HG02588 (cell line): Measurements from ENCODE around the gene HEPN1.
A peak's percentile ranks its signal among the peaks of the same experiment; 100 is the strongest.
"Not testable (repeated sequence)": the region's sequence is repeated elsewhere in the genome, so short reads cannot be mapped to it uniquely, and the experiment has no call there.

ENCODE experiments used
- ATAC-seq: cut with Tn5 transposase; IDR thresholded peaks from one replicate; pipeline ENCODE4 v1.9.1; 2021; ENCODE audit warnings: mild to moderate bottlenecking, moderate library complexity; ENCODE audit not compliant: unreplicated experiment

HEPN1 gene

DNA sequence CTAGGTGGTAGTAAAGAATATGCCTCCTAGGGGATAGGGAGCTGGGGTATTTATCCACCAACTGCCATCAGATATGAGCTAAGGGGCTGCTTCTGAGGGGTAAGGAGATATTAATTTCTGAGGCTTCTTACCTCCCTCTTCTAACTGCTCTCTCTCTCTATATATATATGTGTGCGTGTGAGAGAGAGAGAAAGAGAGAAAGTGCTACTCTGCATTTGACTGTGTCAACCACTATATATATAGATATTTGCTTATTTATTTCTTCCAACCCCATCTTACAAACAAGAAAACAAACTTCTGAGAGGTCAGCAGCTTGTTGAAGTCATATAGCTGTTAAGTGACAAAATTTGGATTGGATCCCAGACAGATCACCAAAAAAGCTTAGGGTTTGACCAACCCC lies 22.7 kb downstream of the HEPN1 start:
- no peak for ATAC-seq

DNA sequence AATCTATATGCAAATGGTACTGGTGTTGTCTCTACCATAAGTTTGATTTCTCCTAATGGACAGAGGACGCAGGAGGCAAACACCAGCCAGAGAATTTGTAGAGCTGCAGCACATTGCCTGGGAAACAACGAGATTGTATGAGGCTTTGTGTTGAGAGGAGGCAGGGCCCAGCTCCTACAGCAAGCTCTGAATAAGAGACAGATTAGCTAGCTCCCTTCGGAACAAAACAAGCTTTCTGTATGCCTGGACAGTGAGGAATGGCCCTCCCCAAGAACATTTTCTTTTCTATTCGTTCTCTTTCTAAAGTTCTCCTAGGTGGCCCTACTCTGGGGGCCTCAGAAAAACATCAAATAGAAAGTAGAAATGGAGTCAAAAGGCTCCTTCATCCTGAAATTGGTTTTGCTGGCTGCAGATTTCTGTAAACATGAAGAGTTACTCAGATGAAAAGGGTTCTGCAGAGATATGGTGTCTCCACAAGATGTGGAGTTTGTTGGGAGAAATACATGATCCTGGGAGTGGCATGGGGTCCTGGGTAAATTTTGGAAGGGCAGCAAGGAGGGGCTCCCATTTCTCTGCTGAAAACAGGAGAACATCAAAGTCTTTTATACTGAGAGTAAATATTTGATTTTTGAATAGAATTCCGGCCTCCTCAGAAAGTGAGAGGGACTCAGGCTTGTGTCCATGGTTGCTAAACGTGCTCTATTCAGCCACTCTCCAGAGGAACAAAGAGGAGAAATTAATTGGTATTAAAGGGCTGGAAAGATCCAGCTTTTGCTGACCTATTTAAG lies 23.6 kb downstream of the HEPN1 start:
- no peak for ATAC-seq

DNA sequence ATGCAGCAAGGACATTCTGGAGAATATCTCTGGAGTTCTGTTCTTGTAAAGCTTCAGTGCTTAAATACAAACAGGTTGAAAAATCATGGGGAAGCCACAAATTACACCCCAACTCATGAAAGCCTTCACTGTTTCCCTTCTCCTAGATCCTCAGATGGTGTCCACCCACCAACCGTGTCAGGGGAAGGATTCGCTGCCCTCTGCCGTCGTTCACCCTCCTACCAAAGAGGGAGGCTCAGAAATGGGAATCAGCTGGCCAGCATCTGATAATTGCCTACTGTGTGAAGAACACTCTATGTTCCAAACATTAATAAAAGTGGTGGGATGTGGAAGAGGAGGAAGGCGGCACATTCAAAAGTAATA lies 24.2 kb downstream of the HEPN1 start:
- ATAC-seq = no peak

DNA sequence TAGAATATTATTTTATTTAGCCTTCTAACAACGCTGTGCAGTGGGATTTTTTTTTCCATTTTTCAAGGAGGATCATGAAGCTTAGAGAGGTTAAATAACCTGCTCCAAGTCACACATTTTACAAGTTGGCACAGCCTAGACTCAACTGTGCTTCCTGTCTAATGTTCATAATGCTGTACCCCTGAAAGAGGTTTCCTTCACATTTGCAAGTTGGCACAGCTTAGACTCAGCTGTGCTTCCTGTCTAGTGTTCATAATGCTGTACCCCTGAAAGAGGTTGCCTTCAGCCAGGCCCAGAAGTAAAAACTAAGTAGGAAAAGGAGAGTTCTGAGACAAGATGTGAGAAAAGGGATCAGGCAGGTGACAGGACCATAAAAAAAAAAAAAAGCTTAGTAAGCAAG lies 24.7 kb downstream of the HEPN1 start:
- no peak for ATAC-seq

DNA sequence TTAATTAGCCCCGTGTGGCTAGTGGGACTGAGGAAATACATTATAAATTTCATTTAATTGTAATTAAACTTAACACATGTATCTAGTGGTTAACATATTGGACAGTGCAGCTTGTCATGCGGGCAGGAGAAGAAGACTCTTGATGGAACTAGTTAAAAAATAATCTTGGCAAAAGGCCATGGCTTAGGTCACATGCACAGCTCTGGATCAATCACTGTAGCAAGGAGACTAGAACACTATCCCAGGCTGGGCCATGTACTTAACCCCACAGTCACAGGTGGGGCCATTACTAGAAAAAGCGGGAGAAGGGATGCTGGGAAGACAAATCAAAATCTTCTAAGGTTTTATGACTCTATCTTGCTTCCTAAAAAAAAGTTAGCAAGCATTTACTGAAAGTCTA lies 25.5 kb downstream of the HEPN1 start:
- no peak for ATAC-seq

DNA sequence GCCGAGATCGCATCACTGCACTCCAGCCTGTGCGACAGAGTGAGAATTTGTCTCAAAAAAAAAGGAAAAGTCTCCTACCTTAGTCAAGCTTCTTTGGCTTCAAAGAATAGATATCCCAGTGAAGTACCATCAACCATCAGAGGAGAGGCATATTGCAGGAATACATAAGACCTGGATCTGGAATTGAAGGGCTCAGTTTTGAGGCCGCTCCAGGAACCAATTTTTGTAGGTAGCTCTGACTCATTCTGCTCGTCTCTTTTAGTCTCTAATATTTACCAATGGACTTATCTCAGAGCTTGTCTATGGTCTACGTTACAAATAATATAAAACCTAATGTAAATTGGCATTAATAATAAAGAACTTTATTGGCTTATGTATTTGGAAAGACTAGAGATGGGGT lies 26.8 kb downstream of the HEPN1 start:
- no peak for ATAC-seq

DNA sequence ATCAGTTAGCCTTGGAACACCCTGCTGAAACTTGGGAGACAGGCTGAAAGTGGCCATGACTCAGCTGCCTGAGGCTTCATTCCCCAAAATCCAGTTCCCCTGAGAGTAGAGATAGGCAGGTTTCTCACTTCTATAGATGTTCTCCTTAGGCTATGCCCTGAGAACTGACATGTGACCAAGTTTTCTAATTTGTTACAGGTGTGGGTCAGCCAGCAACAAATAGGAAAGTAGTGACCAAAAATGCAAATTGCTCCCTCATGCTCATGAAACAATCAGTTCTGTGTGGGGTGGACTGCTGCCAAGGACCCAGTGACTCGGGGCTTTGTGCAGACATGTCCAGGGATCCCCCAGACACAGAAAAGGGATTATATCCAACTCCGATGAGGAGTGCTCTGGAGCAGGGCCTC lies 27.7 kb downstream of the HEPN1 start:
- ATAC-seq = no peak

DNA sequence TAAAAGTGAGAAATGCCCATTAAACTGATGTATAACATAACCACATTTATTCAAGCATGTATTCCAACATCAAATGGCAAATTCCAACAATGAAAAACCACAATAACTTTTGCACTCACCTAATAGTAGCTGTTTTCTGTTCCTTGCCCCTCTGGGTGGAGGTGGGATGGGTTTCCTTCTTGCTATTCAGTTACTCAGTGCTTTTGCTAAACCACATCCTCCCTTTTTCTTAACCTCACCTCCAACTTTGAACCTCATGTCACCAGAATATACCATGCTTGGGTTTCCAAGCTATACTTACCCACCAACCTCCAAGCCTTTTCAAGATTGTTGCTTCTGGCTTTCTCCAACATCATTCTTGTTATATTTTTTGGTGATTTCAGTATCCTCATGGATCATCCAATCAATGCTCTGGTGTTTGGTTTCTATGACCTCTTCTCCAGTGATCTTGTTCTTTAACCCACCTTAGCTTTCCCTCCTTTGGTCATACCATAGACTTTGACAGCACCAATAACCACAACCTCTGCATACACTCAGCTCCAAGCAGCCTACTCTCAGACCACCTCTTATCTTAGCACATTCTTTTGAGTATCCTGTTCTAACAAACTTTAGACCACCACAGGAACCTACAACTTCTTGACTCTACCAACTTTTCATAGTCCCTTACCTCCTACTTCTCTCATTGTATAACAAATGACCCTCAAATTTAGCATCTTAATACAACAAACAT lies 31.7 kb downstream of the HEPN1 start:
- ATAC-seq = no peak

DNA sequence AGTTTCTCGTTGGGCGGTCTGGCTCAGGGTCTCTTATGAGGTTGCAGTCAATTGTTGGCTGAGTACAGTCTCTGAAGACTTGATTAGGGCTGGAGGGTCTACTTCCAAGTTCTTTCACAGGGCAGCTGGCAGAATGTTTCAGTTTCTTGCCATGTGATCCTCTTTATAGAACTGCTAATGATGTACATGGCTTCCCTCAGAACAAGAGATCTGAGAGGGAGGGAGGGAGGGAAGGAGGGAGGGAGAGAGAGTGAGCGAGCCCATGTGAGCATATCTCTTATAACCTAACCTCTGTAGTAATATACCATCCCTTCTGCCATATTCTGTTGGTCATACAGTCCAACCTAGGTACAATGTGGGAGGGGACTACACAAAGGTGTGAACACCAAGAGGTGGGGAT lies 32.3 kb downstream of the HEPN1 start:
- ATAC-seq = no peak

DNA sequence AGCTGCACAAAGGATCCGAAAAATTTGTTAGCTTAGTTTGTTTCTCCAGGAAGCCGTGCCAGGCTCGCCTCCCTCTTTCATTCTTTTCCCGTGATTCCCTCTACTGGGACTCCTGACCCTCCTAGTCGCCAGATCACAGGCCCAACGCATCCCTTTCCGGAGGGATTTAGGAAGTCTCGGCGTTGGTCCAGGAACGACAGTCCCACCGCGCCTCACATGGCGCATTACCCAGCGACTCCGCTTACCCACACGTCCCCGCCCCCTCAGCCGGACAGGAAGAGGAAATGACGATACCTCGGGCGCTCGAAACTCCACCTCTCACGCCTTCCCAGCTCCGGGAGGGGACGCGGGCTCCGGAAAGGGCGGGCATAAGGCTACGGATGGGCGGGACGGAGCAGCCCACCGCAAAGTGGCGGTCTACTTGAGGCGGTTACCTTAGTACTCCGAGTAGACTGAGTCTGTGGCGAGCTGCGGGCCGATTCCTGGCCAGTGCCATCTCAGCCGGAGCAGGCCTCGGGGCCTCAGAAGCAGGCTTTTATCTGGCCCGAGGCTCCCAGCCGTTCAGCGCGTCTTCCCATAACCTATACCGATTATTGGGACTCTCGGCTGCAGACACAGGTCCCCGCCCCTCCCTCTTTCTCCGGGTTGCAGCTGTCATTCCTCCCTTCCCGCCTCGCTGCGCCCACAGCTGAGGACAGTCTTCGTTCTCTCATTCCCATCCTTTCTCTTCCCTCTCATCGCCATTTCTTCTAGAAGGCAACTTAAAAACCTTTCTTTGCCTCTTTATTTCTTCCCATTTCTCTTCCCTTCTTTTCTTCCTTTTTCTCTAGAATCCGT lies 34.9 kb downstream of the HEPN1 start, which contains the start of gene CCDC15:
TSS of gene CCDC15 (plus strand) at position 450 of the 837 bp plus-strand sequence. CDS start 531 bp downstream, outside the sequence.
- ATAC-seq = peak; percentile 99

DNA sequence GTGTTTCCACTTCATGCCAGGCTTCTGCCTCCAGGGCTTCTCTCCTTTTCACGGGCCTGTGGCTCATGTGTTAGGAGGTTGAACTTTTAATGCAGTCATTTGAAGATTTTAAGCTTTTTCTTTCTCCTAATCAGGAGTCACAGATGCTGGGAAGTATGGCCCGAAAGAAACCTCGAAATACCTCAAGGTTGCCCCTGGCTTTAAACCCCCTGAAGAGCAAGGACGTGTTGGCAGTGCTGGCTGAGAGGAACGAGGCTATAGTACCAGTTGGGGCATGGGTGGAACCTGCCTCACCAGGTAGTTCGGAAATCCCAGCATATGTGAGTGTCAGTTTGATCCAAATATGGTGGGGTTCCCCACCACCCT lies 35.5 kb downstream of the HEPN1 start:
- ATAC-seq = no peak

DNA sequence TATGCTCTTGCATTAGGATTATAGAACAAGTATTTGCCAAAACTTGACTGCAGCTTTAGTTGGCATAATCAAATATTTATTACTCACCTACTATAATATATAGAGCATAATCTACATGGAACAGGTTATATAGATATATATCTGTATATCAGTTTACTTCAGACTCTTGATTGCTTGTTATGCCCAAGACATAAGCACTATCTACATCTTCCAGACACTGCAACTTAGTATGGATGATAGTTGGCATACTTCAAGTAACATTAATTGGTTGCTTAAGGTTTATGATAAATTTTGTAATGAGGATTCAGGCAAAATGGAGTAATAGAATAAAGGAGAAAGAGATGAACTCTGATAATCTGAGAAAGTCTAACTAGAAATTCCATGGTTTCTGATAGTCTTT lies 36.0 kb downstream of the HEPN1 start:
- ATAC-seq = no peak

DNA sequence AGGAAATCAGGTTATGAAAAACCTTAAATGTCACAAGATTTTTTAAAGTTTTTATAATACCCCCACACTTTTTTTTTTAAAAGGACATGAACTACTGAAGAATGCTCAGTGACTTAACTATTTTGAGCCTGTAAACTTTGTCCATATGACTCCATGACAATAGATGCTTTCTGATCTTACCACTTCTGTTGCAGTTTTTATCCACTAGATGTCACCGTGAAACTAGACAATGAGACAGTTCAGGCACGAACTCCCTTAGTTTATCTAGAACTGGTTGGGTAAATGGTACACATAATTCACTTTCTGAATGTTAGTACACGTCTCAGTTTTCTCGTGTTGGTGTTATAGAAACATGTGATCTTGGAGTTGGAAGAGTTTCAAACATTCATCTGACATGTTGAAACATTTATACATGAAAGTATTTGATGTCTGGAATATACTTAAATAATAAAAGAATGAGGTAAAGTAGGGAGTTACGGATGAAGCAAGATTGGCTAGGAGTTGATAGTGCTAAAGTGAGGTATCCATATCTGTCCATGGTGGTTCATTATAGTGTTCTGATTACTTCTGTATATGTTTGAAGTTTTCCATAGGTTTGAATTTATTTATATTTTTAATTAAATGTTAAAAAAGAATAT lies 43.0 kb downstream of the HEPN1 start:
- peak; percentile 80 for ATAC-seq

DNA sequence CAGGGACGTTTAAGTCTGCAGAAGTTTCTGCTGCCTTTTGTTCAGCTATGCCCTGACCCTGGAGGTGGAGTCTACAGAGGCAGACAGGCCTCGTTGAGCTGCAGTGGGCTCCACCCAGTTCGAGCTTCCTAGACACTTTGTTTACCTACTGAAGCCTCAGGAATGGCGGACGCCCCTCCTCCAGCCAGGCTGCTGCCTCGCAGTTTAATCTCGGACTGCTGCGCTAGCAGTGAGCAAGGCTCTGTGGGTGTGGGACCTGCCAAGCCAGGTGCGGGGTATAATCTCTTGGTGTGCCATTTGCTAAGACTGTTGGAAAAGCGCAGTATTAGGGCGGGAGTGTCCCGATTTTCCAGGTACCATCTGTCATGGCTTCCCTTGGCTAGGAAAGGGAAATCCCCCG lies 49.1 kb downstream of the HEPN1 start:
- ATAC-seq = not testable (repeated sequence)
